ENCODE data around the gene ZNF544.
"Not testable (repeated sequence)": the region's sequence is repeated elsewhere in the genome, so short reads cannot be mapped to it uniquely, and the experiment has no call there.

Gene ZNF544

GRCh38 chr19:58305932-58306323 lies 77.2 kb downstream of the ZNF544 start:
- DNase-seq = no peak

GRCh38 chr19:58307736-58308135 lies 79.0 kb downstream of the ZNF544 start:
- no peak for DNase-seq

- not testable (repeated sequence) for DNase-seq
Measured at GRCh38 chr19:58310685-58311084, 82.0 kb downstream of the ZNF544 start.

GRCh38 chr19:58311345-58311865 lies 82.7 kb downstream of the ZNF544 start:
- no peak for DNase-seq

All from NCI-H345 (cell line).